PFSK-1 (cell line): ENCODE measurements around the gene HMCES.

Experiments used
- FOXP2 ChIP-seq: optimal IDR thresholded peaks from 2 replicates; pipeline ENCODE3; 2011; ENCODE audit warnings: borderline replicate concordance, control low read depth, inconsistent platforms; ENCODE audit not compliant: insufficient read depth; ENCODE audit errors: extremely low read length, extremely low read depth
- POLR2AphosphoS5 ChIP-seq: IDR thresholded peaks from 2 replicates; pipeline ENCODE4 v1.6.1; 2012; ENCODE audit warnings: low read depth, mild to moderate bottlenecking, control low read depth, low read length, moderate library complexity
- REST ChIP-seq, 2 experiments: IDR thresholded peaks; 2 replicates each; pipeline versions ENCODE4 v1.6.1 to v1.8.0; 2011 to 2012; ENCODE audit warnings: low read depth in 2 of 2, low read length in 2 of 2, control low read depth in 1 of 2, inconsistent platforms in 1 of 2, mild to moderate bottlenecking in 1 of 2, moderate library complexity in 1 of 2; ENCODE audit not compliant: insufficient read depth in 1 of 2
- SIN3A ChIP-seq: IDR thresholded peaks from 2 replicates; pipeline ENCODE4 v1.6.1; 2012; ENCODE audit warnings: mild to moderate bottlenecking, low read length, moderate library complexity, borderline replicate concordance; ENCODE audit not compliant: insufficient read depth
- TAF1 ChIP-seq: IDR thresholded peaks from 2 replicates; pipeline ENCODE4 v1.6.1; 2012; ENCODE audit warnings: low read length, control low read depth, borderline replicate concordance; ENCODE audit not compliant: insufficient read depth

Gene HMCES

GRCh38 chr3:129325383-129325782, 46.7 kb downstream of the HMCES start:
- TF ChIP-seq FOXP2 (no peak), REST (IDR thresholded peaks at IDR 0.05; ENCODE audit: insufficient read depth in 1 of 2, low read depth in 2 of 2, low read length in 2 of 2) (no peak), SIN3A (no peak), POLR2AphosphoS5 (no peak), TAF1 (no peak)

GRCh38 chr3:129326138-129326537, 47.5 kb downstream of the HMCES start:
- TF ChIP-seq SIN3A = no peak
- TF ChIP-seq POLR2AphosphoS5 = no peak
- no peak for TF ChIP-seq TAF1
- no peak for TF ChIP-seq REST (IDR thresholded peaks at IDR 0.05; ENCODE audit: insufficient read depth in 1 of 2, low read depth in 2 of 2, low read length in 2 of 2)
- no peak for TF ChIP-seq FOXP2

GRCh38 chr3:129326595-129326994, 47.9 kb downstream of the HMCES start:
- no peak for TF ChIP-seq TAF1
- TF ChIP-seq REST (IDR thresholded peaks at IDR 0.05; ENCODE audit: insufficient read depth in 1 of 2, low read depth in 2 of 2, low read length in 2 of 2) = no peak
- TF ChIP-seq POLR2AphosphoS5 = no peak
- no peak for TF ChIP-seq FOXP2
- TF ChIP-seq SIN3A = no peak

GRCh38 chr3:129327510-129327909, 48.8 kb downstream of the HMCES start:
- TF ChIP-seq SIN3A (no peak), POLR2AphosphoS5 (no peak), TAF1 (no peak), FOXP2 (no peak), REST (IDR thresholded peaks at IDR 0.05; ENCODE audit: insufficient read depth in 1 of 2, low read depth in 2 of 2, low read length in 2 of 2) (no peak)

- TF ChIP-seq FOXP2 (no peak), SIN3A (no peak), POLR2AphosphoS5 (no peak), TAF1 (no peak), REST (IDR thresholded peaks at IDR 0.05; ENCODE audit: insufficient read depth in 1 of 2, low read depth in 2 of 2, low read length in 2 of 2) (no peak)
Measured at GRCh38 chr3:129329858-129330257, 51.2 kb downstream of the HMCES start.
